Upper lobe of left lung (tissue), 4 donors: ENCODE measurements around the gene NREP.

Experiments
- POLR2A ChIP-seq, 4 donors: fragments of 450-650 bp; IDR thresholded peaks; one replicate each; pipeline ENCODE4 v1.5.1; 2016 to 2017; ENCODE audit warnings: antibody characterized with exemption in 4 of 4, mild to moderate bottlenecking in 2 of 4
- POLR2AphosphoS5 ChIP-seq, 2 donors: sonication (generic); formaldehyde crosslinking; IDR thresholded peaks; one replicate each; pipeline ENCODE4 v1.5.1; 2017; ENCODE audit warnings: antibody characterized with exemption in 2 of 2
- TF ChIP-seq, protein P1 (sequence below), 6 experiments: fragments of 450-650 bp in 4 of 6; fragments of 200-600 bp in 2 of 6; sonication (generic) in 2 of 6; IDR thresholded peaks; one replicate each; pipeline ENCODE4 v1.5.1; 2016 to 2019; ENCODE audit warnings: antibody characterized with exemption in 6 of 6

DNA sequence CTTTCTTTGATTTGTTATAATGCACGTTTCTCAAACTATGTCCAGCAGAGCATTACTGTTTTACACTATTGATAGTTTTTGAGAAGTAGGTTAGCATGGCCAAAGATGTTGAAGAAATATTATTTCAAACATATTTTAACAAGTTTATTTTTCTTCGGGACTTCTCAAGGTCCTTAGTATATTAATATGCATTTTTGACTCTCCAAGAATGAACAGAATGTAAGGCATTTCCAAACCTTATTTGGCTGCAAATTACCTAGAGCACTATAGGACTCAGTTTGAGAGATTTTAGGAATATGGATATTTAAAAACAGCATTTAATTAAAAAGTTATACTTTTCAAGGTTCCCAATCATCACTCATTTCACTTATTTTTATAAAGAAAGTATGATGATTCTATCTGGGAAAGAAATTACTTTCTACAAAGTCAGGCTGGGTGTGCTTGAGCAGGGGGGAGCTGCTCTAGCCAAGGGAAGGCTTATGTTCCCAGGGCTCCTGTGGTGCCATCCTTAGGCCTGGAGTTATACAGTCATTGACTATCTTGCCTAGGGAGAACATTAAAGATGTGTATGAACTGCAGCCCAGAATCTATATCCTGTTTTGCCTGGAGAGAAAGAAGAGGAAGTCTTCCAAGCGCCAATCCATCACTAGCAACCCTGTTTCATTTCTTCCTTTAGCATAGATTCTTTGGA lies 27.6 kb upstream of the NREP start:
- TF ChIP-seq, protein P1, sequence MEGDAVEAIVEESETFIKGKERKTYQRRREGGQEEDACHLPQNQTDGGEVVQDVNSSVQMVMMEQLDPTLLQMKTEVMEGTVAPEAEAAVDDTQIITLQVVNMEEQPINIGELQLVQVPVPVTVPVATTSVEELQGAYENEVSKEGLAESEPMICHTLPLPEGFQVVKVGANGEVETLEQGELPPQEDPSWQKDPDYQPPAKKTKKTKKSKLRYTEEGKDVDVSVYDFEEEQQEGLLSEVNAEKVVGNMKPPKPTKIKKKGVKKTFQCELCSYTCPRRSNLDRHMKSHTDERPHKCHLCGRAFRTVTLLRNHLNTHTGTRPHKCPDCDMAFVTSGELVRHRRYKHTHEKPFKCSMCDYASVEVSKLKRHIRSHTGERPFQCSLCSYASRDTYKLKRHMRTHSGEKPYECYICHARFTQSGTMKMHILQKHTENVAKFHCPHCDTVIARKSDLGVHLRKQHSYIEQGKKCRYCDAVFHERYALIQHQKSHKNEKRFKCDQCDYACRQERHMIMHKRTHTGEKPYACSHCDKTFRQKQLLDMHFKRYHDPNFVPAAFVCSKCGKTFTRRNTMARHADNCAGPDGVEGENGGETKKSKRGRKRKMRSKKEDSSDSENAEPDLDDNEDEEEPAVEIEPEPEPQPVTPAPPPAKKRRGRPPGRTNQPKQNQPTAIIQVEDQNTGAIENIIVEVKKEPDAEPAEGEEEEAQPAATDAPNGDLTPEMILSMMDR (IDR thresholded peaks at IDR 0.05): no peak
- TF ChIP-seq POLR2A (IDR thresholded peaks at IDR 0.05) (no peak), POLR2AphosphoS5 (IDR thresholded peaks at IDR 0.05) (no peak)
